Lung (tissue), 12 donors: Measurements from ENCODE around the gene EZH1. TPM values are rescaled to one million over a fixed set of nuclear protein-coding genes. Genes with fewer than 3 reads are reported as not detected.
A peak's percentile ranks its signal among the peaks of the same experiment; 100 is the strongest.
"Not testable (repeated sequence)": the region's sequence is repeated elsewhere in the genome, so short reads cannot be mapped to it uniquely, and the experiment has no call there.

ENCODE experiments used
- ATAC-seq: fragments of 200-7000 bp; cut with Tn5 transposase; one replicate; pipeline ENCODE4 v1.9.1; 2020; ENCODE audit warnings: moderate number of reproducible peaks; ENCODE audit not compliant: insufficient read depth, low FRiP score
- DNase-seq, 3 donors: peaks; one replicate each; pipeline ENCODE4 v3.0.0-alpha.2; 2013 to 2017
- H3K27ac ChIP-seq, 2 donors: one replicate each; pipeline ENCODE4 v1.5.1; 2013; ENCODE audit warnings: mild to moderate bottlenecking in 2 of 2, moderate library complexity in 2 of 2, control low read depth in 1 of 2, inconsistent platforms in 1 of 2, low read depth in 1 of 2, low read length in 1 of 2
- H3K27me3 ChIP-seq, 3 donors: one replicate each; pipeline ENCODE4 v1.5.1; 2013; ENCODE audit warnings: low read length in 2 of 3; ENCODE audit not compliant: control insufficient read depth in 3 of 3, insufficient read depth in 3 of 3
- H3K36me3 ChIP-seq, 4 donors: one replicate each; pipeline ENCODE4 v1.5.1; 2013; ENCODE audit warnings: low read length in 4 of 4, mild to moderate bottlenecking in 1 of 4, moderate library complexity in 1 of 4; ENCODE audit not compliant: control insufficient read depth in 4 of 4, insufficient read depth in 4 of 4
- H3K4me1 ChIP-seq, 5 donors: one replicate each; pipeline ENCODE4 v1.5.1; 2013; ENCODE audit warnings: low read length in 5 of 5, mild to moderate bottlenecking in 2 of 5, moderate library complexity in 1 of 5; ENCODE audit not compliant: control insufficient read depth in 5 of 5, insufficient read depth in 5 of 5
- H3K4me3 ChIP-seq: one replicate; pipeline ENCODE4 v1.5.1; 2013; ENCODE audit warnings: mild to moderate bottlenecking, control low read depth, moderate library complexity
- H3K9ac ChIP-seq, 2 donors: one replicate each; pipeline ENCODE4 v1.5.1; 2013; ENCODE audit warnings: low read length in 2 of 2, control low read depth in 1 of 2; ENCODE audit not compliant: insufficient read depth in 1 of 2
- H3K9me3 ChIP-seq, 4 donors: one replicate each; pipeline ENCODE4 v1.5.1; 2013; ENCODE audit warnings: low read length in 3 of 4, mild to moderate bottlenecking in 1 of 4, moderate library complexity in 1 of 4; ENCODE audit not compliant: control insufficient read depth in 4 of 4, insufficient read depth in 3 of 4
- CTCF ChIP-seq: IDR thresholded peaks from 2 replicates; pipeline ENCODE4 v1.5.1; 2012; ENCODE audit warnings: mild to moderate bottlenecking; ENCODE audit errors: control extremely low read depth, extremely low read depth
- WGBS, 2 donors: extraction: QIAGEN DNeasy Blood & Tissue Kit; methylation state at CpG; one replicate each; pipeline ENCODE4 v1.1.7; 2013; 5-methylcytosine and 5-hydroxymethylcytosine counted together
- polyA plus RNA-seq, 2 donors: library from polyadenylated mRNA; stranded (reverse); fragments of 200-250 nt; gene quantifications; one replicate each; pipeline ENCODE4 v1.2.1, GENCODE V29; 2013
- total RNA-seq, 2 donors: library from RNA; depleted of rRNA in 1 of 2; stranded (reverse); fragments of >200 nt in 1 of 2; gene quantifications; one replicate each; pipeline ENCODE4 v1.2.1, GENCODE V29; 2014 to 2021
- donor health status: control.
- donor health status: control.
- donor health status: Bipolar disorder and iron deficiency.
- donor health status: healthy.
- donor health status: DM: yes; HTN: yes; CAD: no.

Gene EZH1
- total and polyA plus RNA-seq, 4 donors = 20.7 to 53.2 (median 27.4) TPM

GRCh38 chr17:42748202-42748907 is 3.5 kb upstream of the EZH1 start:
- Histone ChIP-seq H3K9me3 (no peaks in the 10 kb centered on the region), H3K4me1 (peaks cover 4 to 50% (median 16%) of the 10 kb centered on the region in 5 donors), H3K4me3 (no peak overlapping the region), H3K36me3 (no peaks in the 10 kb centered on the region), H3K9ac (no peak overlapping the region), H3K27ac (peak overlapping the region in 1 of 2 donors; percentile 61), H3K27me3 (no peaks in the 10 kb centered on the region)
- 59 to 70% methylated on average over 7 of the region's 7 CpGs for WGBS, 2 donors
- DNase-seq (no peak), ATAC-seq (no peak)
- TF ChIP-seq CTCF = no peak

GRCh38 chr17:42744283-42744805 is 496 bp downstream of the EZH1 start:
- 0 to 1% methylated on average over 29 to 32 of the region's 32 CpGs for WGBS, 2 donors
- TF ChIP-seq CTCF = no peak
- Histone ChIP-seq H3K27me3 (no peaks in the 10 kb centered on the region), H3K9ac (peak overlapping the region; percentile 61 to 79), H3K4me3 (peak overlapping the region; percentile 70), H3K9me3 (no peaks in the 10 kb centered on the region), H3K27ac (peak overlapping the region; percentile 93 to 97), H3K36me3 (no peaks in the 10 kb centered on the region), H3K4me1 (peaks cover 6 to 28% (median 12%) of the 10 kb centered on the region in 5 donors)
- ATAC-seq = peak; percentile 84
- peak in 1 of 3 donors; percentile 68 for DNase-seq

GRCh38 chr17:42743595-42744282 is 1.1 kb downstream of the EZH1 start:
- Histone ChIP-seq H3K36me3 (no peaks in the 10 kb centered on the region), H3K4me1 (peaks cover 3 to 22% (median 6%) of the 10 kb centered on the region in 5 donors), H3K9ac (peak overlapping the region; percentile 61 to 79), H3K27me3 (no peaks in the 10 kb centered on the region), H3K27ac (peak overlapping the region; percentile 90 to 97), H3K4me3 (peak overlapping the region; percentile 70), H3K9me3 (no peaks in the 10 kb centered on the region)
- DNase-seq (peak in 1 of 3 donors; percentile 59), ATAC-seq (no peak)
- TF ChIP-seq CTCF = no peak
- WGBS, 2 donors = 46 to 67% methylated on average over 10 of the region's 10 CpGs

- WGBS, 2 donors = 80 to 87% methylated on average over 11 of the region's 11 CpGs
- H3K9me3 ChIP-seq, H3K9ac ChIP-seq, H3K4me3 ChIP-seq, DNase-seq, H3K27me3 ChIP-seq, H3K36me3 ChIP-seq, ATAC-seq: not testable (repeated sequence)
- peaks cover 0 to 16% (median 6%) of the 10 kb centered on the region in 5 donors for H3K4me1 ChIP-seq
- H3K27ac ChIP-seq = peak overlapping the region in 1 of 2 donors; percentile 59
Observed at GRCh38 chr17:42742916-42743315, 1.9 kb downstream of the EZH1 start.
